Activated gamma-delta T cell treated with anti-CD3 and anti-CD28 coated beads, Interleukin-2, amount 50 U/mL, for 16 hours (primary cell): Measurements from ENCODE around the gene HSPA5.

Experiments used
- DNase-seq: peaks from one replicate; pipeline ENCODE4 v3.0.0-alpha.2; 2020; ENCODE audit warnings: low read depth

Gene HSPA5

GRCh38 chr9:125189361-125190289 lies 51.5 kb downstream of the HSPA5 start, which contains the start of gene PPP6C:
Gene PPP6C (minus strand): TSS chr9:125189803. CDS start chr9:125189718, 85 bp downstream.
- DNase-seq, result peak; percentile 97

GRCh38 chr9:125189011-125189360 lies 52.2 kb downstream of the HSPA5 start:
- DNase-seq, result no peak
